Tibial nerve (tissue), 4 donors: ENCODE measurements around the gene PCYT1A. TPM values are rescaled to one million over a fixed set of nuclear protein-coding genes. Genes with fewer than 3 reads are reported as not detected.
A peak's percentile ranks its signal among the peaks of the same experiment; 100 is the strongest.

Experiments used
- DNase-seq, 2 donors: peaks; one replicate each; pipeline ENCODE4 v3.0.0-alpha.2; 2019; ENCODE audit warnings: low spot score in 2 of 2
- H3K27ac ChIP-seq, 4 donors: fragments of 200-600 bp; sonication (generic) in 3 of 4; one replicate each; pipeline ENCODE4 v1.5.1; 2017 to 2019; ENCODE audit warnings: mild to moderate bottlenecking in 1 of 4
- H3K27me3 ChIP-seq, 2 donors: fragments of 200-600 bp; sonication (generic) in 1 of 2; one replicate each; pipeline versions ENCODE4 v1.5.1 to v1.6.0; 2017 to 2019
- H3K36me3 ChIP-seq, 3 donors: fragments of 200-600 bp; sonication (generic); one replicate each; pipeline ENCODE4 v1.5.1; 2018 to 2019
- H3K4me1 ChIP-seq, 4 donors: fragments of 200-600 bp; sonication (generic) in 3 of 4; one replicate each; pipeline ENCODE4 v1.5.1; 2017 to 2019
- H3K4me3 ChIP-seq, 4 donors: fragments of 200-600 bp; sonication (generic) in 3 of 4; one replicate each; pipeline ENCODE4 v1.5.1; 2017 to 2019; ENCODE audit warnings: mild to moderate bottlenecking in 1 of 4, moderate library complexity in 1 of 4
- H3K9me3 ChIP-seq, 4 donors: fragments of 200-600 bp; sonication (generic) in 3 of 4; one replicate each; pipeline ENCODE4 v1.5.1; 2017 to 2019
- EP300 ChIP-seq, 2 donors: sonication (generic); formaldehyde crosslinking; IDR thresholded peaks; one replicate each; pipeline ENCODE4 v1.6.1; 2017; ENCODE audit warnings: antibody characterized with exemption in 2 of 2, mild to moderate bottlenecking in 1 of 2
- POLR2A ChIP-seq, 2 donors: fragments of 450-650 bp; IDR thresholded peaks; one replicate each; pipeline ENCODE4 v1.6.1; 2017; ENCODE audit warnings: antibody characterized with exemption in 2 of 2, mild to moderate bottlenecking in 2 of 2, moderate library complexity in 2 of 2
- WGBS, 2 donors: methylation state at CpG; one replicate each; pipeline ENCODE4 v1.1.5; 2018; 5-methylcytosine and 5-hydroxymethylcytosine counted together
- total RNA-seq, 4 donors: library from RNA; depleted of rRNA; stranded (reverse); fragments of >200 nt; gene quantifications; one replicate each; pipeline ENCODE4 v1.1.0, GENCODE V29; 2016
- TF ChIP-seq, protein P1 (sequence below), 5 experiments: fragments of 200-600 bp in 3 of 5; fragments of 450-650 bp in 2 of 5; sonication (generic) in 3 of 5; IDR thresholded peaks; one replicate each; pipeline ENCODE4 v1.5.1; 2016 to 2019; ENCODE audit warnings: antibody characterized with exemption in 5 of 5, mild to moderate bottlenecking in 3 of 5, moderate library complexity in 2 of 5

Gene PCYT1A
- total RNA-seq, 4 donors from 2014 or later = 51.9 to 98.1 (median 73.0) TPM

DNA sequence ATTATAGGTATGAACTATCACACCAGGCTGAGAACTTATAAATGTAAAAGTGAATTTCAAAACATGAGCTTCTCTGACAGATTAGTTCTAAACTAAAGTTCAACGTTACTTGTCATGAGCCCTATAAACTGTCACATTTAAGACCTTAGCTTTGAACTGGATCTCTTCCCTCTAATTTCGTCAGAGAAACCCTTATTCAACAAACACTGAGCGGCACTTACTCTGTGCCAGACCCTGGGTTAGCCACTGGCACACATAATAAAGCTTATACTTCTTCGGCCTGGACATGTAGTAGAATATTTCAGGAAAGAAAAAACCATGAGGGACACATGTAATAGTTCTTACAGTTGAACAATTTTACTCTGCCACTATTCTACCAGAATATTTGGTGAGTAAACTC is 5.6 kb downstream of the PCYT1A start:
- no peak for DNase-seq
- no peaks in the 10 kb centered on the region for H3K27me3 ChIP-seq
- no peaks in the 10 kb centered on the region for H3K36me3 ChIP-seq
- peaks cover 0 to 69% (median 17%) of the 10 kb centered on the region in 4 donors for H3K4me1 ChIP-seq
- WGBS, 2 donors = 76 to 79% methylated on average over 4 of the region's 4 CpGs
- H3K4me3 ChIP-seq = no peak overlapping the region
- H3K9me3 ChIP-seq = no peaks in the 10 kb centered on the region
- TF ChIP-seq, protein P1, sequence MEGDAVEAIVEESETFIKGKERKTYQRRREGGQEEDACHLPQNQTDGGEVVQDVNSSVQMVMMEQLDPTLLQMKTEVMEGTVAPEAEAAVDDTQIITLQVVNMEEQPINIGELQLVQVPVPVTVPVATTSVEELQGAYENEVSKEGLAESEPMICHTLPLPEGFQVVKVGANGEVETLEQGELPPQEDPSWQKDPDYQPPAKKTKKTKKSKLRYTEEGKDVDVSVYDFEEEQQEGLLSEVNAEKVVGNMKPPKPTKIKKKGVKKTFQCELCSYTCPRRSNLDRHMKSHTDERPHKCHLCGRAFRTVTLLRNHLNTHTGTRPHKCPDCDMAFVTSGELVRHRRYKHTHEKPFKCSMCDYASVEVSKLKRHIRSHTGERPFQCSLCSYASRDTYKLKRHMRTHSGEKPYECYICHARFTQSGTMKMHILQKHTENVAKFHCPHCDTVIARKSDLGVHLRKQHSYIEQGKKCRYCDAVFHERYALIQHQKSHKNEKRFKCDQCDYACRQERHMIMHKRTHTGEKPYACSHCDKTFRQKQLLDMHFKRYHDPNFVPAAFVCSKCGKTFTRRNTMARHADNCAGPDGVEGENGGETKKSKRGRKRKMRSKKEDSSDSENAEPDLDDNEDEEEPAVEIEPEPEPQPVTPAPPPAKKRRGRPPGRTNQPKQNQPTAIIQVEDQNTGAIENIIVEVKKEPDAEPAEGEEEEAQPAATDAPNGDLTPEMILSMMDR (IDR thresholded peaks at IDR 0.05) = no peak
- TF ChIP-seq POLR2A (IDR thresholded peaks at IDR 0.05) = no peak
- no peak for TF ChIP-seq EP300 (IDR thresholded peaks at IDR 0.05)
- no peak overlapping the region for H3K27ac ChIP-seq

DNA sequence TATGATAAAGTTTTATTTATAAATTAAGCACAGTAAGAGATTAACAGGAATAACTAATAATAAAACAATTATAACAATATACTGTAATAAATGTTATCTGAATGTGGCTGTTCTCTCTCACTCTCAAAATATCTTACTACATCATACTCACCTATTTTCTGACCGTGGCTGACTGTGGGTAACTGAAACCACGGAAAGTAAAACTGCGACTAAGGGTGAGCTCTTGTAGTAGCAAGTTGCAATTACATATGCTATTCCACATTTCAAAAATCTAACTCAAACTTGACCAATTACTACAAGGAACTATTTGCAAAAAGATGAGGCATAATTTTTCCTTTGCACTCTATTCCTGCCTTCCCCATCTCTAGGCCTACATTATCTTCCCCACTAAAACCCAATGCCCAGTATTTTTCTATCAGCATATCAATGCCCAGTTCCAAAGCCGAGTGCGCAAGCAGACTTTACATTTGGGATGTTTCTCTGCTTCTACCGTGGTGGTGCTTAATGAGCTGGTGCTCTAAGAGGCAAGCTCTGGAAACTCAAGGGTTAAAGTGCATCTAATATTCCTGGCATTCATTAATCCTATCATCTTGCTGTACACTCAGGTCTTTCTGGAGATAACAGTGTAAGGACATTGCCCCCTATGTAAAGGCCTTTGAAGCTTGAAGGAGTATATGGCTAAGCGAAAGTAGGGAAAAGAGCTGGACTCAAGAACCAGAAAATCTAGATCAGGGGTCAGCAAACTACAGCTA is 6.7 kb downstream of the PCYT1A start:
- H3K4me1 ChIP-seq = peaks cover 0 to 59% (median 10%) of the 10 kb centered on the region in 4 donors
- H3K4me3 ChIP-seq = no peak overlapping the region
- DNase-seq = no peak
- TF ChIP-seq POLR2A (IDR thresholded peaks at IDR 0.05) (no peak), EP300 (IDR thresholded peaks at IDR 0.05) (no peak)
- TF ChIP-seq, protein P1 (IDR thresholded peaks at IDR 0.05) = no peak
- no peaks in the 10 kb centered on the region for H3K9me3 ChIP-seq
- H3K27me3 ChIP-seq = no peaks in the 10 kb centered on the region
- 88 to 89% methylated on average over 7 of the region's 7 CpGs for WGBS, 2 donors
- no peak overlapping the region for H3K27ac ChIP-seq
- no peaks in the 10 kb centered on the region for H3K36me3 ChIP-seq

DNA sequence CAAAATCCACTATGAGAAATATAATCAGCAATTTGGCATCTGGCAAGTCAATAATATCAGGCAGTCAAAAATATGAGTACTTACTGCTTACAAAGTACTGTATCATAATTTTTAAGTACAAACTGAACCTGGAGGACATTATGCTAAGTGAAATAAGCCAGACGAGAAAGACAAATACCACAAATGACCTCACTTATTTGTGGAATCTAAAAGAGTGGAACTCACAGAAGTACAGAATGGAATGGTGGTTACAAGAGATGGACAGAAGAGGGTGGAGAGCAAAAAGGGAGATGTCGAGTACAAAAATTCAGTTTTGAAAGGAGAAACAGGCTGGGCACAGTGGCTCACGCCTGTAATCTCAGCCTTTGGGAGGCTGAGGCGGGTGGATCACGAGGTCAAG is 12.4 kb downstream of the PCYT1A start:
- TF ChIP-seq POLR2A (IDR thresholded peaks at IDR 0.05) = no peak
- TF ChIP-seq EP300 (IDR thresholded peaks at IDR 0.05) = no peak
- TF ChIP-seq, protein P1 (IDR thresholded peaks at IDR 0.05) = no peak
- Histone ChIP-seq H3K4me1 (peaks cover 0 to 25% (median 4%) of the 10 kb centered on the region in 4 donors), H3K4me3 (no peak overlapping the region), H3K27me3 (no peaks in the 10 kb centered on the region), H3K27ac (peak overlapping the region in 1 of 4 donors; percentile 32), H3K36me3 (peaks cover 0 to 19% (median 0%) of the 10 kb centered on the region in 3 donors), H3K9me3 (no peaks in the 10 kb centered on the region)
- WGBS, 2 donors = 88 to 91% methylated on average over 5 of the region's 5 CpGs
- no peak for DNase-seq

DNA sequence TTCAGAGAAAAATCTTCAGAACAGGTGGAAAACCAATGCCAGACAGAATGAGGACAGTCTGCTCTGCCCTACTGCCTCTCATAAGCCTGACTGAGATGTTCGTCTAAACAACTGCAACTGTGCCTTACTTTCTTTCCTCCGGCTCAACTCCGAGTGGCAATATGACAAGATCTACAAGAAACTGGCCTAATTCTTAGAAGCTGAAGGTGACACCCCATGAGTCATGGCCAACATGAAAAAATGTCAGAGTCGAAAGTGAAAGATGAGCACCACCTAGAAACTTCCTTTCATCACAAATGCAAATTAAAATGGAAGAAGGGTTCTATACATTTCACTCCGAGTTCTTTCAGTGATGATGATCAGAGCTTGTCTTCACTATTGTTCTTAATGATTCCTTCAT is 12.9 kb downstream of the PCYT1A start:
- 81 to 89% methylated on average over 5 of the region's 5 CpGs for WGBS, 2 donors
- TF ChIP-seq EP300 (IDR thresholded peaks at IDR 0.05) (no peak), POLR2A (IDR thresholded peaks at IDR 0.05) (no peak)
- TF ChIP-seq, protein P1 (IDR thresholded peaks at IDR 0.05) = no peak
- Histone ChIP-seq H3K27me3 (no peaks in the 10 kb centered on the region), H3K4me3 (no peak overlapping the region), H3K36me3 (peaks cover 0 to 24% (median 0%) of the 10 kb centered on the region in 3 donors), H3K9me3 (no peaks in the 10 kb centered on the region), H3K27ac (no peak overlapping the region), H3K4me1 (peaks cover 0 to 23% (median 4%) of the 10 kb centered on the region in 4 donors)
- DNase-seq = no peak

DNA sequence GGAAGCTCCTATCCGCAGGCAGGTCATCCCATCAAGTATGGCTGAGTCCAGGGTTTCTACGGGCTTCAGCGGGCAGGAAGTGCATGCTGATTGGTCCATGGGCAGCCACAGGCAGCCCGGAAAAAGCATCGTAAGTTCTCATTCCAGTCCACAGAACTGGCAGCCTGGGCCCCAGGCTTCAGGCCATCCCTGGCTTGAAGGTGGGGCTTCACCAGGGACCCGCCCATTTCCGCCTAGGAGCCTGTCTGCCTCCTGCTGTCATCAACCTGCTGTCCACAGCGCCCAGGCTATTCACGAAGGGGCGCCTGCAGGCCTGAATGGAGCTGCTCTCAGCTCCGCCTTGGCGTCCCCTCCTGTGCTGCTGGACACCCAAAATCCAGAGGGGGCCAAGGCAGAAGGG is 13.9 kb downstream of the PCYT1A start:
- H3K36me3 ChIP-seq = peaks cover 0 to 32% (median 0%) of the 10 kb centered on the region in 3 donors
- WGBS, 2 donors = 95 to 100% methylated on average over 7 of the region's 12 CpGs
- H3K27me3 ChIP-seq = no peaks in the 10 kb centered on the region
- H3K4me1 ChIP-seq = peaks cover 0 to 20% (median 6%) of the 10 kb centered on the region in 4 donors
- no peak overlapping the region for H3K4me3 ChIP-seq
- DNase-seq = no peak
- H3K27ac ChIP-seq = no peak overlapping the region
- TF ChIP-seq POLR2A (IDR thresholded peaks at IDR 0.05) (no peak), EP300 (IDR thresholded peaks at IDR 0.05) (no peak)
- TF ChIP-seq, protein P1 (IDR thresholded peaks at IDR 0.05) = no peak
- no peaks in the 10 kb centered on the region for H3K9me3 ChIP-seq
